IMR-90 (cell line): ENCODE results near the gene MYO1G. TPM values are rescaled to one million over a fixed set of nuclear protein-coding genes. Genes with fewer than 3 reads are reported as not detected.

Experiments used
- ATAC-seq: fragments of 200-7000 bp; cut with Tn5 transposase; 2 replicates; pipeline ENCODE4 v1.9.1; 2020; ENCODE audit warnings: low read depth, mild to moderate bottlenecking, moderate library complexity
- BruUV-seq: library from RNA; stranded (reverse); fragments of 400-500 nt; replicated peaks from 2 replicates; lab custom pipeline; 2021; lab: Mats Ljungman, UMichigan
- CTCF ChIA-PET: fragments of 300-600 bp; formaldehyde crosslinking; extraction: SDS; loops from one replicate; lab custom pipeline; 2021; ENCODE audit warnings: antibody characterized with exemption; lab: Yijun Ruan, JAX
- POLR2A ChIA-PET: fragments of 300-600 bp; sonication (Branson Sonifier 250); formaldehyde crosslinking; loops from one replicate; lab custom pipeline; 2022; ENCODE audit warnings: antibody characterized with exemption; ENCODE audit not compliant: unreplicated experiment; lab: Charles Lee
- DNase-seq: peaks from one replicate; pipeline ENCODE4 v3.0.0; 2013
- H2AFZ ChIP-seq: replicated peaks from 2 replicates; pipeline ENCODE3; 2013; ENCODE audit warnings: low read length, mild to moderate bottlenecking; ENCODE audit not compliant: poor library complexity
- H2AK5ac ChIP-seq: 2 replicates; pipeline ENCODE4 v1.6.1; 2013; ENCODE audit warnings: low read depth, low read length, inconsistent platforms
- H2AK9ac ChIP-seq: replicated peaks from 2 replicates; pipeline ENCODE3; 2013; ENCODE audit warnings: mild to moderate bottlenecking, low read depth, low read length, moderate library complexity; ENCODE audit not compliant: poor library complexity
- H2BK120ac ChIP-seq: 2 replicates; pipeline ENCODE4 v1.6.1; 2013; ENCODE audit warnings: low read depth, low read length, inconsistent platforms
- H2BK15ac ChIP-seq: 3 replicates; pipeline ENCODE4 v1.6.1; 2013; ENCODE audit warnings: low read depth, low read length, inconsistent platforms
- H2BK20ac ChIP-seq: 2 replicates; pipeline ENCODE4 v1.6.1; 2013; ENCODE audit warnings: low read depth, mild to moderate bottlenecking, inconsistent platforms, low read length, moderate library complexity
- H2BK5ac ChIP-seq: 2 replicates; pipeline ENCODE4 v1.6.1; 2013; ENCODE audit warnings: mild to moderate bottlenecking, low read depth, low read length, inconsistent platforms; ENCODE audit not compliant: poor library complexity, severe bottlenecking
- H3K14ac ChIP-seq: replicated peaks from 2 replicates; pipeline ENCODE4 v1.6.1; 2013; ENCODE audit warnings: low read depth, low read length, inconsistent platforms
- H3K18ac ChIP-seq: 2 replicates; pipeline ENCODE4 v1.6.1; 2013; ENCODE audit warnings: low read depth, low read length, control low read depth
- H3K23ac ChIP-seq: 2 replicates; pipeline ENCODE4 v1.6.1; 2013; ENCODE audit warnings: low read depth, low read length, inconsistent platforms
- H3K27ac ChIP-seq: 2 replicates; pipeline ENCODE4 v1.5.1; 2013; ENCODE audit warnings: mild to moderate bottlenecking, control low read depth, low read length; ENCODE audit not compliant: insufficient read depth
- H3K27me3 ChIP-seq: 2 replicates; pipeline ENCODE4 v1.6.1; 2013; ENCODE audit warnings: low read length; ENCODE audit not compliant: control insufficient read depth, insufficient read depth
- H3K36me3 ChIP-seq: 2 replicates; pipeline ENCODE4 v1.6.1; 2013; ENCODE audit warnings: low read length, mixed read lengths; ENCODE audit not compliant: control insufficient read depth, insufficient read depth
- H3K4ac ChIP-seq: 2 replicates; pipeline ENCODE4 v1.6.1; 2013; ENCODE audit warnings: low read depth, low read length, inconsistent platforms
- H3K4me1 ChIP-seq: 2 replicates; pipeline ENCODE4 v1.6.1; 2013; ENCODE audit warnings: low read length, mixed read lengths; ENCODE audit not compliant: control insufficient read depth, insufficient read depth
- H3K4me2 ChIP-seq: 2 replicates; pipeline ENCODE4 v1.6.1; 2013; ENCODE audit warnings: low read depth, mild to moderate bottlenecking, control low read depth, low read length, moderate library complexity
- H3K4me3 ChIP-seq: 2 replicates; pipeline ENCODE4 v1.5.1; 2013; ENCODE audit warnings: low read depth, mild to moderate bottlenecking, control low read depth, low read length, moderate library complexity; ENCODE audit not compliant: insufficient read depth
- H3K56ac ChIP-seq: 2 replicates; pipeline ENCODE4 v1.6.1; 2013; ENCODE audit warnings: low read length, inconsistent platforms; ENCODE audit not compliant: insufficient read depth; ENCODE audit errors: extremely low read depth
- H3K79me1 ChIP-seq, 2 experiments: 2 replicates each; pipeline ENCODE4 v1.6.1; 2013; ENCODE audit warnings: low read length in 2 of 2, inconsistent platforms in 1 of 2, low read depth in 1 of 2
- H3K9ac ChIP-seq: 2 replicates; pipeline ENCODE4 v1.6.1; 2013; ENCODE audit warnings: low read depth, low read length, control low read depth
- H3K9me1 ChIP-seq: 2 replicates; pipeline ENCODE4 v1.6.1; 2013; ENCODE audit warnings: low read length, inconsistent platforms; ENCODE audit not compliant: insufficient read depth
- H3K9me3 ChIP-seq: 2 replicates; pipeline ENCODE4 v1.6.1; 2013; ENCODE audit warnings: low read length; ENCODE audit not compliant: control insufficient read depth, insufficient read depth
- H4K20me1 ChIP-seq: 2 replicates; pipeline ENCODE4 v1.6.1; 2013; ENCODE audit warnings: low read length, inconsistent platforms; ENCODE audit not compliant: insufficient read depth
- H4K5ac ChIP-seq: 2 replicates; pipeline ENCODE4 v1.6.1; 2013; ENCODE audit warnings: mild to moderate bottlenecking, low read depth, low read length, control low read depth
- H4K8ac ChIP-seq, 2 experiments: 2 replicates each; pipeline ENCODE4 v1.6.1; 2013; ENCODE audit warnings: low read depth in 2 of 2, low read length in 2 of 2, control low read depth in 1 of 2, inconsistent platforms in 1 of 2
- H4K91ac ChIP-seq: 2 replicates; pipeline ENCODE4 v1.6.1; 2013; ENCODE audit warnings: low read depth, low read length, inconsistent platforms; ENCODE audit not compliant: insufficient read depth
- CEBPB ChIP-seq: IDR thresholded peaks from 2 replicates; pipeline ENCODE4 v1.6.1; 2012; ENCODE audit warnings: low read depth, low read length, improper control_type of control experiment
- CHD1 ChIP-seq: IDR thresholded peaks from 2 replicates; pipeline ENCODE4 v1.6.1; 2012; ENCODE audit warnings: low read depth, low read length, improper control_type of control experiment
- MAFK ChIP-seq: IDR thresholded peaks from 2 replicates; pipeline ENCODE4 v1.6.1; 2012; ENCODE audit warnings: low read depth, low read length, improper control_type of control experiment
- MXI1 ChIP-seq: IDR thresholded peaks from 2 replicates; pipeline ENCODE4 v1.6.1; 2012; ENCODE audit warnings: low read depth, mild to moderate bottlenecking, low read length, moderate library complexity, borderline replicate concordance
- POLR2A ChIP-seq: IDR thresholded peaks from 2 replicates; pipeline ENCODE4 v1.6.1; 2012; ENCODE audit warnings: mild to moderate bottlenecking, low read depth, low read length
- RAD21 ChIP-seq: IDR thresholded peaks from 2 replicates; pipeline ENCODE4 v1.6.1; 2012; ENCODE audit warnings: low read length, improper control_type of control experiment
- WGBS, 2 experiments: methylation state at CpG; one replicate each; pipeline versions ENCODE4 v1.1.5 to v1.1.7; 2013; ENCODE audit warnings: missing lambda C conversion rate in 2 of 2; ENCODE audit not compliant: insufficient read length in 1 of 2; ENCODE audit errors: extremely low coverage in 2 of 2; 5-methylcytosine and 5-hydroxymethylcytosine counted together
- dilution Hi-C: fragments of 300-500 bp; cut with HindIII; formaldehyde crosslinking; loops from one replicate; pipeline ENCODE4 v1.14.3; 2018; ENCODE audit warnings: low sequenced_read_pairs; ENCODE audit not compliant: unreplicated experiment
- in situ Hi-C: fragments of 300-500 bp; cut with MboI; formaldehyde crosslinking; loops from 3 replicates; pipeline ENCODE4 v1.14.3; 2019; ENCODE audit warnings: low sequenced_read_pairs, inconsistent platforms, mixed read lengths
- intact Hi-C: fragments of 100-400 bp; cut with micrococcal nuclease; formaldehyde crosslinking; loops from 2 replicates; pipeline ENCODE4 v1.10.0; 2022
- polyA plus RNA-seq, 3 experiments: library from polyadenylated mRNA; depleted of rRNA; stranded (reverse); fragments of >200 nt; gene quantifications; 2 replicates each; pipeline ENCODE4 v1.2.3, GENCODE V29; 2012; ENCODE audit warnings: low replicate concordance in 1 of 3
- total RNA-seq: library from RNA; depleted of rRNA; stranded (reverse); fragments of >200 nt; gene quantifications from 2 replicates; pipeline ENCODE4 v1.2.3, GENCODE V29; 2012
- TF ChIP-seq, protein P1 (sequence below): fragments of 150-350 bp; IDR thresholded peaks from 2 replicates; pipeline ENCODE4 v1.6.1; 2016; ENCODE audit warnings: low read depth, mild to moderate bottlenecking, low read length, moderate library complexity, borderline replicate concordance

MYO1G gene
- total and polyA plus RNA-seq, 2 of the 4 experiments (the other 2 are of a cell fraction), result under 0.01 to 0.02 TPM

- Histone ChIP-seq H2AK5ac (no peak overlapping the region), H3K23ac (no peak overlapping the region), H3K18ac (no peak overlapping the region), H4K91ac (no peak overlapping the region), H3K9ac (no peak overlapping the region), H2AK9ac (no peak overlapping the region), H4K8ac (no peak overlapping the region), H3K4me3 (no peak overlapping the region), H3K4me1 (peaks cover 13% of the 10 kb centered on the region), H3K56ac (no peak overlapping the region), H2BK5ac (no peak overlapping the region), H4K20me1 (peaks cover 27% of the 10 kb centered on the region), H3K79me1 (peaks cover 18 to 45% of the 10 kb centered on the region in 2 experiments), H4K5ac (no peak overlapping the region), H2BK120ac (no peak overlapping the region), H2BK15ac (no peak overlapping the region), H2AFZ (no peak overlapping the region), H3K14ac (no peak overlapping the region), H3K36me3 (peaks cover 30% of the 10 kb centered on the region), H3K9me3 (no peaks in the 10 kb centered on the region), H3K4ac (no peak overlapping the region), H3K4me2 (no peak overlapping the region), H3K27me3 (no peaks in the 10 kb centered on the region), H3K9me1 (peaks cover 12% of the 10 kb centered on the region; the same call in 1 of the 2 replicates), H3K27ac (no peak overlapping the region), H2BK20ac (no peak overlapping the region)
- ATAC-seq (no peak), DNase-seq (no peak)
- in situ Hi-C loops (no loop called here), intact Hi-C loops (no loop called here), dilution Hi-C loops (no loop called here)
- ChIA-PET POLR2A (interaction anchor here (0.6 kb wide), 1 partner anchor 40 kb away, joined by 3 read pairs; no protein-coding TSS in a partner anchor), CTCF (interaction anchor here (1.4 kb wide), 1 partner anchor 11 kb away, joined by 3 read pairs; no protein-coding TSS in a partner anchor)
- WGBS, 2 experiments, result no CpG with 5 or more reads among the region's 1 CpG
- BruUV-seq, result no TSS peak
- TF ChIP-seq, protein P1, sequence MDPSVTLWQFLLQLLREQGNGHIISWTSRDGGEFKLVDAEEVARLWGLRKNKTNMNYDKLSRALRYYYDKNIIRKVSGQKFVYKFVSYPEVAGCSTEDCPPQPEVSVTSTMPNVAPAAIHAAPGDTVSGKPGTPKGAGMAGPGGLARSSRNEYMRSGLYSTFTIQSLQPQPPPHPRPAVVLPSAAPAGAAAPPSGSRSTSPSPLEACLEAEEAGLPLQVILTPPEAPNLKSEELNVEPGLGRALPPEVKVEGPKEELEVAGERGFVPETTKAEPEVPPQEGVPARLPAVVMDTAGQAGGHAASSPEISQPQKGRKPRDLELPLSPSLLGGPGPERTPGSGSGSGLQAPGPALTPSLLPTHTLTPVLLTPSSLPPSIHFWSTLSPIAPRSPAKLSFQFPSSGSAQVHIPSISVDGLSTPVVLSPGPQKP, result no peak
- no peak for TF ChIP-seq MAFK
- no peak for TF ChIP-seq MXI1
- TF ChIP-seq RAD21, result no peak
- TF ChIP-seq CHD1, result no peak
- no peak for TF ChIP-seq POLR2A
- no peak for TF ChIP-seq CEBPB
These were observed 4.2 kb upstream of the MYO1G start for GRCh38 chr7:44982970-44983369.
